ENCODE data around the gene FOXG1. TPM values are rescaled to one million over a fixed set of nuclear protein-coding genes. Genes with fewer than 3 reads are reported as not detected.

Gene FOXG1
- total and polyA plus RNA-seq, 8 donors = 0.13 to 0.89 TPM; not detected in 6

DNA sequence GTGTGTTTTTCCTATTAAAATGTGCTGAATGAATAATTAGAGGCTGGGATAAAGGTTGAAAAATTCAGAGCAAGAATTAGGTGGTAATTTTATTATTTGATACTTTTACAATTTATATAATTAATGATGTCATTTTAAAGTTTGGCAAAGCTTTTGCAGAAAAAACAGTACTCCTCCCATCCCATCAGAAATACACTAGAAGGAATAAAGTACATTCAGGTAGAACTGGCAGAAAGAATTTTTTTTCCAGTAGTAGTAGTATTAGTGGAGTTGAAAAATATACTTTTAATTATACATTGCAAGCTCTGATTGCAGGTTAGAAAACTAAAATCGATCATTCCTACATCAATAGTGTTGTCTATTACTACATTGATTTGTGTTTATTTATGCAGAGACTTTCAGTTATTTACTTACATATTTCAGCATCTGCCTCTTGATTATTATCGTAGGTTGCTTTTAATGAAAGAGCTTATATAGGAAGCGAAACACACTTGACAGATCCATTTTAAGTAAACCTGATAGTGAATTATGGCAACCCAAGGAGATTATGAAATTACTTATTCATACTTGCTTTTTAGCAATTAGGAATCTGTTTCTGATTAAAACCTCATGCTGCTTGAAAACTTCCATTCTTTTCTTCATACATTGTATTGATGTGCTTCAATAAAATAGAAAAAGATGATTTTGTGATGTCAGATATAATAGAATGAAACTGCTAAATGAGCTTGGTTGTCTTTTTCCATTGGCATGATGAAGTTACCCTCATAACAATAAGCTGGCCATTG lies 10.1 kb downstream of the FOXG1 start:
- Histone ChIP-seq H3K27ac (no peak overlapping the region), H3K4me3 (no peak overlapping the region), H3K36me3 (no peaks in the 10 kb centered on the region), H3K4me1 (peaks cover 0 to 10% (median 3%) of the 10 kb centered on the region in 4 donors), H3K27me3 (peaks cover 16 to 99% (median 71%) of the 10 kb centered on the region in 3 donors), H3K9me3 (peaks cover 0 to 10% (median 2%) of the 10 kb centered on the region in 4 donors)
- DNase-seq = no peak
- intact Hi-C loops (cut with DNase I; ENCODE audit: low total_unique reads) = no loop called here
- TF ChIP-seq EP300 (IDR thresholded peaks at IDR 0.05) (no peak), CTCF (IDR thresholded peaks at IDR 0.05) (no peak), POLR2A (IDR thresholded peaks at IDR 0.05) (no peak), POLR2AphosphoS5 (IDR thresholded peaks at IDR 0.05) (no peak)
- WGBS, 5 donors = 14 to 30% (median 26%) methylated on average over 3 of the region's 3 CpGs

DNA sequence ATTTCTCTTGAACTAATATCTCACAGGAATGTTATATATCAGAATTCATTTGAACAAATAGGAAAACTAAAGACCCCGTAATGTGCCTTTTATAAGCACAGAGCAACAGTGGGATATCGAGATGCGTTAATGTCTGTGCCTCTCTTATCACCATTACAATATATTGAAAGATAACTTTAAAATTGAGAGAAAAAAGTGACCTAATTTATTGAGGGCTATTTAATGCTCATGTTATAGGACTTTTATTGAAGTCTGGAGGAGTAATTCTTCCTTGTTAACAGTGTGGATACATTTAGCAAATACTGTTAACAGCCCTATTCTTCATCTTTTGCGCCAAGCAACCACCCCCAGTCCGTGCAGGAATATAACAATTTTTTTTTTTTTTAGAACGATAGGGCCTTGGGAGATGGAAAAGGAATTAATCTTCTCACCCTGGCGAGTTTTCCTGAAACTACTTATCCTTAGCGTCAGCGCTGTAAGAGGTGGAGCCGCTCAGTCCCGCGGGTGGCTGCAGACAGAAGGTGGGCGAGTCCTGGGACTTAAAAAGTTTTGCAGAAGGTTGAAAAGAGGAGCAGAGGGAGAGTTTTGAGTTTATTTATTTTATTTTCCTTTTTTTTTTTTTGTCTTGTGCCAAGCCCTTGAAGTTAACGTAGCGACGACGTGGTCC lies 11.0 kb downstream of the FOXG1 start:
- H3K4me1 ChIP-seq = peaks cover 0 to 10% (median 3%) of the 10 kb centered on the region in 4 donors
- intact Hi-C loops (cut with DNase I; ENCODE audit: low total_unique reads) = no loop called here
- H3K9me3 ChIP-seq = peaks cover 0 to 10% (median 2%) of the 10 kb centered on the region in 4 donors
- WGBS, 5 donors = 7 to 11% (median 8%) methylated on average over 17 of the region's 17 CpGs
- H3K36me3 ChIP-seq = no peaks in the 10 kb centered on the region
- DNase-seq = no peak
- TF ChIP-seq POLR2AphosphoS5 (IDR thresholded peaks at IDR 0.05) = no peak
- no peak for TF ChIP-seq CTCF (IDR thresholded peaks at IDR 0.05)
- no peak for TF ChIP-seq EP300 (IDR thresholded peaks at IDR 0.05)
- no peak for TF ChIP-seq POLR2A (IDR thresholded peaks at IDR 0.05)
- peaks cover 16 to 100% (median 70%) of the 10 kb centered on the region in 3 donors for H3K27me3 ChIP-seq
- H3K4me3 ChIP-seq = no peak overlapping the region
- H3K27ac ChIP-seq = no peak overlapping the region

DNA sequence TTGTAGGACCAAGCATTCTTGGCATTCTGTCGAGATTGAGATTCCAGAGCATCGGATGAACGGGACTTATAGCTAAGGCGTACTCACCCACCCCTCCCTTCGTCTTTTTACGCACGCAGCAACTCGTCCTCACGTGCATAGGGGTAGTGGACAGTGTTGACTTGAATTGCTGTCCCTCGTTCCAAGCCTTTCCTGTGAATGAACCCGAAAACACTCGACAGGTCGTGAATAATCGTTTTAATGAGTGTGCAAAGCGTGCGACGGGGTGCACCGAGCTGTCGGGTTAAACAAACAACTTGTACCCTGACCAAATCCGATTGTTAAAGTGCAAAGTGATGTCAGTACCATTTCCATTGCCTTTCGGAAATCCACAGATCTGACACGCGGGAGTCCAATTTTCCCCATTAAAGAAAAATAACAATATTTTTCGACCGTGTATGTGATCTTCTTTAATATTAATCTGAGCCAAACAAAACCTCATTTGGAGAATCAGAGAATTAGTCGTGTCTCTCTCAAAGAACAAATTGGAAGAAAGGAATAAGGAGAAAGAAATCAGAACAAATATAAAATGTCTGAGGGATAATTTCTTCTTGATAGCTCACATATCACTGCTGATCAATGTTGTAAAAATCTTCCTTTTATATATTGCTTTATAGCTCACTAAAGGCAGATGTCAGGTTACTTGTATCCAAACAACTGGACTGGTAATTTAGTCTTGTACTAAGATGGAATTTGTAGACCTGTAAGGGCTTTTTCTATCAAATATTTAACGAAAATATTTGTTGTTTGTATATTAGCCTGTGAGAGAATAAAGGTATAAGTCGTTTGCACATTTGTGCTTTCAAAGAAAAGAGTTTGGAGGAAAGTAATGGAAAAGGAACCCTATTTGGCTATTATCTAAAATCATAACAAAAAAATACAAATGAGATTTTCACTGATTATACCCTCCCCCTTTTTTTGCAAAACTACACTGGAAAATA lies 11.8 kb downstream of the FOXG1 start:
- Histone ChIP-seq H3K4me3 (no peak overlapping the region), H3K27ac (no peak overlapping the region), H3K36me3 (no peaks in the 10 kb centered on the region), H3K4me1 (peaks cover 0 to 10% (median 3%) of the 10 kb centered on the region in 4 donors), H3K27me3 (peaks cover 11 to 100% (median 62%) of the 10 kb centered on the region in 3 donors), H3K9me3 (peaks cover 0 to 10% (median 2%) of the 10 kb centered on the region in 4 donors)
- no peak for DNase-seq
- WGBS, 5 donors = 5 to 8% (median 7%) methylated on average over 28 of the region's 28 CpGs
- no peak for TF ChIP-seq CTCF (IDR thresholded peaks at IDR 0.05)
- no peak for TF ChIP-seq POLR2AphosphoS5 (IDR thresholded peaks at IDR 0.05)
- no peak for TF ChIP-seq POLR2A (IDR thresholded peaks at IDR 0.05)
- no peak for TF ChIP-seq EP300 (IDR thresholded peaks at IDR 0.05)
- intact Hi-C loops (cut with DNase I; ENCODE audit: low total_unique reads) = no loop called here

DNA sequence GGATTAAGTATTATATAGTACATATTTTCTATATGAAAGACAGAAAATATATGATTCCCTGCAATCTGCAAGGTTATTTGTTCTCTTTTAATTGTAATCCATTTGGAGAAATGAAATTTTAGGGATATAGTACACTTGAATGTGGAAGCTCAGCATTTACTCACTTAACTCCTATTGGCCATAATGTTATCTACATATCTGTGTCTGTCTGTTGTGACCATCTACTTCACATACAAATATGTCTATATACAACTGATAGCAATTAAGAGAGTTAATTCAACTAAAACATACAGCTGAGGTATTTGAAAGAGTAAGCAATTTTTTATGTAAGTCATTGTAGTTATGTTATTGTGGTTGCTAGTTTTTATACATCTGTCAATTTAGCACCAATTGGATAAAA lies 12.9 kb downstream of the FOXG1 start:
- Histone ChIP-seq H3K4me1 (peaks cover 0 to 8% (median under 1%) of the 10 kb centered on the region in 4 donors), H3K27ac (no peak overlapping the region), H3K36me3 (no peaks in the 10 kb centered on the region), H3K9me3 (peaks cover 0 to 3% (median 2%) of the 10 kb centered on the region in 4 donors), H3K27me3 (peaks cover 8 to 100% (median 62%) of the 10 kb centered on the region in 3 donors), H3K4me3 (no peak overlapping the region)
- TF ChIP-seq POLR2AphosphoS5 (IDR thresholded peaks at IDR 0.05) (no peak), CTCF (IDR thresholded peaks at IDR 0.05) (no peak), EP300 (IDR thresholded peaks at IDR 0.05) (no peak), POLR2A (IDR thresholded peaks at IDR 0.05) (no peak)
- intact Hi-C loops (cut with DNase I; ENCODE audit: low total_unique reads) = no loop called here
- DNase-seq = no peak
